ENCODE results near the gene MYCBPAP.
A peak's percentile ranks its signal among the peaks of the same experiment; 100 is the strongest.

Gene MYCBPAP

DNA sequence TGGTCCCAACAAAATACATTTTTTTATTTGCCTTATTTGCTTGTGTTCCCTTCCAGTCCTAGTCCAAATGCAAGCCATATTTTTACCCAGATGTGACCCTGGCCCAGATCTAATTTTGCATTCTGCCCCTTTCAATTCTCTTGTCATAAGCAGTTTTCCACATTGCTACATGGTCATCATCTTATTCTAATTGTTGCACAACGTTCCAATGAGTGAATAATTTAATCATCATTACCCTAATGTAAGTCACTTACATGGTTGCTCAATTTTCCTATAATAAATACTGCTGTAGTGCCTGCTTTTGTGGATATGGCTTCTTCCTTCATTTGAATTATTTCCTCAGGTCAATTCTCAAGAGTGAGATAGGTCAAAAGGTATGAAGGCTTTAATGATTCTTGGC lies 16.7 kb upstream of the MYCBPAP start:
- no peak for DNase-seq

DNA sequence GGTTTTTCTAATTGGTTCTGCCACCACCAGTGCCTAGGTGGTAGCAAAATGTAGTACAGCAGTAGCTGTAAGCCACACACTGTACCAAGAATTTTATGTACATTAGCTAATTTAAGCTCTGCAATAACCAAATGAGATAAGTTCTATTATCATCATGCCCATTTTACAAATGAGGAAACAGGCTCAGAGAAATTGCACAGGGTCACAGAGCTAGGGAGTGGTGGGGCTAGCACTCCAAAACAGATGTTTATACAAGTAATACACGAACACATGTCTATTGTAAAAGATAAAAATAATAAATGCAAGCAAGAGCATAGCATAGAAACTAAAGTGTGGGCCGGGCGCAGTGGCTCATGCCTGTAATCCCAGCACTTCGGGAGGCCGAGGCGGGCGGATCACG lies 16.0 kb upstream of the MYCBPAP start:
- no peak for DNase-seq

DNA sequence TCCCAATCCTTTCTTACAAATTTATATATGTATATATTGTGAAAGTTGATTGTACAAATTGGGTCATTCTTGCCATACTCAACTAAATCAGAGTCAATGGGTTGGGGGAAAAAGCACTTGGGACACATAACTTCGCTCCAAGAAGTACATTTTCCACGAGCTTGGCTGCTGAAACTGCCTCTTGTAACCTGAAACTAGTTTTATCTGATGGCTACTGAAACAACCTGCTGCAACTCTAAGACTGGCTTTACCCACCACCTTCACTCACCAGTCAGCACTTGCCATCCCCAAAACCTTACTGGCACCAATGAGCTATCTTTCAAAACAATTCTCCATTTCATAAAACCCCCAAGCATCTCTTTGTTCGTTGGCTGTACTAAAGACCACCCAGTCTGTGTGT lies 14.5 kb upstream of the MYCBPAP start:
- no peak for DNase-seq

DNA sequence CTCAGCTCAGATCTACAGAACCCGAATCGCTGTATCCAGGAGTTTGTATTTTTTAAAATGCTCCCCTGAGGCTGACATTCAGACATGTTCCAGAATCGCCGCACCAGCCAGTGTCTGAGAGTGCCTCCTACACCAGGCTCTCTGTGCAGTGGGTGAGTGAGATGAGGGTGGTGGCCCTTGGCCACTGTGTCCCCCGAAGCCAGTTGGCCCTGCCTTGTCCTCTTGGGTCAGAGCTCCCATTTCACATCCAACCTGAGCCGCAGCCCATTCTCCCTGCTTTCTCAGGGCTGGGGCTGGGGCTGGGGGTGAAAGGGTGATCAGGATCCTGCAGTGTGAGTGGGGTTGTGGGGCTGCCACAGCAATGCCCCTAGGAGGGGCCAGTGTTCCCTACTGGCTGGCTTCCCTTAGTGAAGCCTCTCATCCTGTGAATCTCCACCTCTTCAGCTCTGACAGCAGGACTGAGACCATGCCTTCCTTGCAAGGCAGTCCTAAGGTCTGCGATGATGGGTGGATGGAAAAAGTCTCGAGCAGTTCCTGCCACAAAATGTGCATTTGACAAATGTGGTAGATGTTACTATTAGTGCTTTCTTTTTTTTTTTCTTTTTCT lies 12.9 kb upstream of the MYCBPAP start:
- no peak for DNase-seq

DNA sequence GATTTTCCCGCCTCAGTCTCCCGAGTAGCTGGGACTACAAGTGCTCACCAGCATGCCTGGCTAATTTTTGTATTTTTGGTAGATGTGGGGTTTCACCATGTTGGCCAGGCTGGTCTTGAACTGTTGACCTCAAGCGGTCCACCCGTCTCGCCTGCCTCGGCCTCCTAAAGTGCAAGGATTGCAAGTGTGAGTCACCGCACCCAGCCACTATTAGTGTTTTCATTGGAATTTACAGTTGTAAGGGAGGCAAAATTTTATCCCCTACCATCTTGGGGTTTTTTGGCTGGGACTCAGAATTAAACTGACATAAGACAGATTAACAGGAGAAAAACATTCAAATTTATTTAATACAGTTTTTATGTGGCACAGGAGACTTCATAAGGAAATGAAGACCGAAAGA lies 12.3 kb upstream of the MYCBPAP start:
- DNase-seq: no peak

DNA sequence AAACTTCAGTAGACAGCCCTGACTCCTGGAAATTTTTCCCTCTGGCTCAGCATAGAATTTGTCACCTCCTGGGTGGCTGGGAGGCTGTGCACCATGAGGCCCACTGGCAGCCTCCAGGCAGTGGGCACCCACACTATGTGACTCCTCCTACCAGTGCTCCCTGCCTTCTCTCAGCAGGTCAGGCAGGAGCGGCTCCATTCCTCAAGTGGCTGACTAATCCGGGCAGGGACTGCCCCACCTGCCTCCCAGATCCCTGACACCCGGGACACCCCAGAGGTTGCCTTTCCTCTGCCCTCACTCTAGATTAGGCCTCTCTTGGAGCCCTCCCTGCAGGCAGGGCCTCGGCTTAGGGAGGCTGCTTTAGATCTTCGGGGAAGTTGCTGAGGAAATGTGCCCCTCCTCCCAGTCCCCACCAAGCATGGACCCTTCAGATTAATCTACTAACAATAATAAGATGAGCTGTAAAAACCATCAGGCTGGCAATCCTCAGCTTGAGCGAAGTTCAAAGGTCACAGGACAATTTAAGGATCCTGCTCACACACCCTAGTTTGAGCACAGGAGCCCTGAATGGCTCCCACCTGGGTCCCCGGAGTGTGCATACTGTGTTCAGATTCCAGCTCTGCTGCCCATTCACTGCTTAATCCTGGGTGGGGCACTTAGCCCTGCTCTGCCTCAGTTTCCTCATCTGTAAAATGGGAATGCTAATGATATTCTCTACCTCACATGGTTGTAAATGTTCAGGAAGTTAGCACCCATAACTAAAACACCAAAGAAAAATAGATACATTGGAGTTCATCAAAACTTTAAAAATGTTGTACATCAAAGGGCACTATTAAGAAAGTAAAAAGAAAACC lies 10.0 kb upstream of the MYCBPAP start:
- DNase-seq: no peak

DNA sequence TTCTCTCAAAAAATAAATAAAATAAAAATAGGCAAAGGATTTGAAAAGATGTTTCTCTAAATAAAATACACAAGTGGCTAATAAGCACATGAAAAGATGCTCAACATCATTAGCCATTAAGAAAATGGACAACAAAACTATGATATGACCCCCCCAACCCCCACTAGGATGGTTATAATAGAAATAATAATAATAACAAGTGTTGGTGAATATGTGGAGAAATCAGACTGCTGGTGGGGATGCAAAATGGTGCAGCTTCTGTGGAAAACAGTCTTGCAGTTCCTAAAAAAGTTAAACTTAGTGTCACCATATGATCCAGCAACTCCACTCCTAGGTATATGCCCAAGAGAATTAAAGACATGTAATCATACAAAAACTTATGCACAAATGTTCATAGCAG lies 9.0 kb upstream of the MYCBPAP start:
- DNase-seq: no peak

DNA sequence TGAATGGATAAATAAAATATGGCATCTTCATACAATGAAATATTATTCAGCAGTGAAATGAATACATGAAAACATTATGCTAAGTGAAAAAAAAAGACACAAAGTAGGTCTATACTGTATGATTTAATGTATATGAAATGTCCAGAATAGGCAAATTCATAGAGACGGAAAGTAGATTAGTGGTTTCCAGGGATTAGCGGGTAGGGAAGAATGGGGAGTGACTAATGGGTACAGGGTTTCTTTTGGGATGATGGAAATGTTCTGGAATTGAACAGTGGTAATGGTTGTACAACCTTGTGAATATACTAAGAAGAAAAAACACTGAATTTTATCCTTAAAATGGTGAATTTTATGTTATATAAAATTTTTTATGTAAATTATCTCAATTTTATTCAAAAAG lies 8.5 kb upstream of the MYCBPAP start:
- no peak for DNase-seq

DNA sequence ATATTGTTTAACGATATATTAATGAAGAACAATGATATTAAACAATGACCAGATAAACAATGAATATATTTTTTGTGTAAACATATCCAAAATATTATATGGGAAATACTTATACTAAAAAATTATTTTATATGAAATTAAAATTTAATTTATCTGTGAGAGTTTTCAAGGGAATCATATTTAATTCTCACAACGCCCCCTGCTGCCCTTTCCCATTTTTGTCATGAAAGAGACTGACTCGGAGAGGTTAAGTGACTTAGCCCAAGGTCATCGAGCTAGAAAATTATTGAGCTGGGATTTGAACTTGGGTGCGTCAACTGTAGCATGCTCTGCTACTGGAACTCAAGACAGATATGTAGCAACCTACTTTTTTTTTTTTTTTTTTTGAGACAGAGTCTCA lies 7.2 kb upstream of the MYCBPAP start:
- DNase-seq: no peak

DNA sequence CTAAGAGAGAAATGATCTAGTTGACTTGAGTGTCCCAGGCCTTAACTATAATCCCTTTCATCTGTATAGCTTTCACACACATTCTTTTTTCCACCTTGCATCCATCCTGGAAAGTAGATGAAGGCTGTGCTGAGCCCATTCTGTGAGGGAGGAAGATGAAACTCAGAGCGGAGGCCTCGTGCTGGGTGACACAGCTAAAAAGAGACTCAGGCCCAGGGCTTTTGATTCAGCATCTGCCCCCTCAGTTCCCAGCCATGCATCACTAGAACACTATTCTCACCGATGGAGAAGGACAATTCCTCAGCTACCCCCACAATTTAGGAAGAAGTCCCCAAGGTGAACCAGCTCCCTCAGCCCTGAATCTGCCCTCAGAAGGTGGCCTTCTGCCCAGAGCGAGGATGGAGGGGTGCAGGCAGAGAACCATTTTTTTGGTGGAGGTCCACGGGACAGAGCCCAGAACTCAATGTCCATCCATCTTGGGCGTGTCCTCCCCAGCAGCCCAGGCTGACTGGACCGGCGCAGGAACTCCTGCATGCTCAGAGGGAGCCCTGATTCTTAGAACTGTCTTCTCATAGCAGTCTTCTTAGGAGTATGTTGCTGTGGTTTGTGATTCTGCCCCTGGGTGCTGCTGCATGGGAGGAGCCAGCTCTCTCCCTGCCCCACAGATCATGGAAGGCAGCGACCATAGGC lies 5.8 kb upstream of the MYCBPAP start:
- no peak for DNase-seq

DNA sequence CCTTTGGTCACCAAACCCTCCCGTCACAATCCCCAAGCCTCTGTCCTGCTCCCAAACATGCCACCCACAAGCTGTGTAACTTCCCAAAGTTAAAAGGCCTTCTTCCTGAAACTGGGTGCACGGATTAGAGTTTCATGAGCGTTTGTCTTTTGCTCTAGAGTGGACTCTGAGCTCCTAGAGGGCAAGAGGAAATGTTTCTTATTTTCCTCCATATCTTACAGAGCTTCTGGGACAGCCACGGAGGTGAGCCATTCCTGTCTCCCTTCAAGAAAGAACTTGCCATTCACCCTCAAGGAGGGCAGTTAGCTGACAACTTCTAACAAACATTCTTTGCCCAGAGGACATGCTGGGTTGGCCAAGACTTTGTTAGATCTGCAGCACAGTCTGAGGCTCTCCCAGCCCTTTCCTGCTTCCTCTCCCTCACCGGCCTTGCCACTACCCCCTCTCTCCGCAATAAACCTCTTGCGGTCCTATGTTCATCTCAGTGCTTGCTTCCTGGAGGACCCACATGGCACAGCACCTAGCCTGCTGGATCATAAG lies 2.6 kb upstream of the MYCBPAP start:
- no peak for DNase-seq

DNA sequence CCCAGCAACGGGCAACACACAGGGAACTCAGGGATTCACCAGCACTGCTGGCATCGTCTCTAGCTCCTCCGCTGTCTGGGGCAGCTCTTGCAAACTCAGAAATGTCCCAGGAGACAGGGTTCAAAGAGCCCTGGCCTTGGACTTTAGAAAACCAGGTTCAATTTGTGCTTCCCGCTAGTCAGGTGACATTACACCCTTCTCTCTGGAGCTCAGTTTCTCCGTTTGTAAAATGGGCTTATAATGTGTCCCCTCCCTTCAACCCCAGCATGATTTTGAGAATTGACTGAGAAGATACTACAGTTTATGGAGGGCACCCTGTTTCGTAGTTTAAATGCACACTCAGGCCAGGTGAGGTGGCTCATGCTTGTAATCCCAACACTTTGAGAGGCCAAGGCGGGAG lies 1.9 kb upstream of the MYCBPAP start:
- no peak for DNase-seq

DNA sequence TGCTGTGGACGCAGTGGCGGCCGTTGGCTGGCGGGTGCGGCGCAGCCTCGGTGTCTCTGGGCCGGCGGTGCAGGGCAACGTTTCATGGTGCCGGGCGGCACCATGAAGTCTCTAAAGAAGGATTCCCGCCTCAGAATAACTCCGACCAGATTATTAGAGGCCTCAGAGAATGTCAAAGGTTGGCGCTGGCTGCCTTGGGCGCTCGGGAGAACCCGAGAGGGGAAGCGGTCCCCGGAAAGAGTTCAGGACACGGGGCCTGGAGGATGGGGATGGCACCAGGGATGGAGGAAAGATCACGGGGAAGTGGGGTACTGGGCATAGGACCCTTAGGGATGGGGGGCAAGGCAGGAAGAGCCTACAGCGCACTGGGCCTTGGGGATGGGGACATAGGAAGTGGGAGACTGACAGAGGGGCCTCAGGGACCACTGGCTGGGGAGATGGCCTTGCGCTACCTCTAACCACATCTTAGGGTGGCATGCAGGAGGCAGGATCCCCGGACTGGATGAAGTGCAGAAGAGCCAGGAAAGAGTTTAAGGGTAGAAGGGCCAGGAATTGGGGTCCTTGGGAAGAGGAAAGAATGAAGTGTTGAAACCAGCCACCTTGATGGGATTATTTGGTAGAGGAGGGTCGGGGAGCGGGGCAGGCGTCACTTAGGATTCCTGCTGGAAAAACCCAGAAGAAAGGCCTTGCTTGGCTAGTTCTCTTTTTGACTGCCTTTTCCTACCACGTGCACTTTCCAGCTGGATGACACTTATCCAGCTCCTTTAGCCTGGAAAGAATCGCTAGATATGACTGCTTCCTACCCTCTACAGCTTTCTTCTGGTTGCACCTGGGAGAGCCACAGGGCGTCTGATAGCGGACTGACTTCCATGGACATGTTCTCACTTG lies 578 bp downstream of the MYCBPAP start:
- DNase-seq: peak in 3 of 14 donors; percentile 9 to 47 (median 9)

DNA sequence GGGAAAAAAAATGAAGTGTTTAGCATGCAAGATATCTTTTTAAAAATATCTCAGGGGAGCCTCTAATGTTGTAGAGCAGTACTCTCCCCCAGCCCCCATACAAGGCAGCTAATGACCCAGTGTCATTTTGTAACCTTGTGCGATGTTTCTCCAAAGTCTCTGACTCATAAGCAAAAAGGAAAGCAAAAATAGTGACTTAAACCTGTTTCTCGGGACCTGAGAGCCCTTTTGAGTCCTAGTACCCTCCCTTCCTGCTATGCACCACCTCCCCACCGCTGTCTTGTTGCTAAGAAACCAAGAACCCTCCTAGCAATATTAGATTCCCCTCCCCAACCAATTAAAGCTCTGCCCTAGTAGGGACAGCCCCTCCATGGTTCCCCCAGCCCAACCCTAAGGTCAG lies 2.8 kb downstream of the MYCBPAP start:
- DNase-seq: no peak

DNA sequence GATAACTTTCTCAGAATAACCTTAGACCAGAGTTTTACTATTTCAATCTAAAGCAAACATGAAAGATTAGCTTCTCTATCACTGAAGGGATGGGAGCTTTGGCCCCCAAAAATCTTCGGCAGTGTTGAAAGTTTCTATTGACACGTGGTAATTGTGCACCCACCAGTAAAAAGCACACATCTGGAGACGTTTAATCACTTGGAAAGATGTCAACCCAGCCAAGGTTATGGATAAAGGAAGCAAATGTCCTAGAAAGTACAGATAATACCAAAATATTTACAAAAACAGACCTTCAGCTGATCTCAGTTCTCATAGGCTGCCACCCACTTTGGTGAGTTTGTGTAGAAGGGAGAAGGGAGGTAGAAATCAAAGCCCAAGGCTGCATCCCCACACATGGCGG lies 5.3 kb downstream of the MYCBPAP start:
- no peak for DNase-seq

DNA sequence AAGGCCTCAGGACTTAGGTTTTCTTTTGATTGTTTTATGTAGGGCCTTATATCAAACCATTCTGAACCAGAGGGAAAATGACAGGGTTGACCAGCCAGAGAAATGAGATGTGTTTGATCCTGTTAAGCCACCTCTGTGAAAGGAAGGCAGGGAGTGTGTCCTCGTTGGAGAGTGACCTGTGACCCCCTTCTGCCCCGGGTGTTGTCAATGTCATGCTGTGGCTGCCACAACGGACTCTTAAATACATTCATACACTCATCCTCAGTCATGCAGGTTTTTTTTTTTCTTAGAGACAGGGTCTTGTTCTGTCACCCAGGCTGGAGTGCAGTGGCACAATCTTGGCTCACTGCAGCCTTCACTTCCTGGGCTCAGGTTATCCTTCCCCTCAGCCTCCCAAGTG lies 6.1 kb downstream of the MYCBPAP start:
- no peak for DNase-seq

DNA sequence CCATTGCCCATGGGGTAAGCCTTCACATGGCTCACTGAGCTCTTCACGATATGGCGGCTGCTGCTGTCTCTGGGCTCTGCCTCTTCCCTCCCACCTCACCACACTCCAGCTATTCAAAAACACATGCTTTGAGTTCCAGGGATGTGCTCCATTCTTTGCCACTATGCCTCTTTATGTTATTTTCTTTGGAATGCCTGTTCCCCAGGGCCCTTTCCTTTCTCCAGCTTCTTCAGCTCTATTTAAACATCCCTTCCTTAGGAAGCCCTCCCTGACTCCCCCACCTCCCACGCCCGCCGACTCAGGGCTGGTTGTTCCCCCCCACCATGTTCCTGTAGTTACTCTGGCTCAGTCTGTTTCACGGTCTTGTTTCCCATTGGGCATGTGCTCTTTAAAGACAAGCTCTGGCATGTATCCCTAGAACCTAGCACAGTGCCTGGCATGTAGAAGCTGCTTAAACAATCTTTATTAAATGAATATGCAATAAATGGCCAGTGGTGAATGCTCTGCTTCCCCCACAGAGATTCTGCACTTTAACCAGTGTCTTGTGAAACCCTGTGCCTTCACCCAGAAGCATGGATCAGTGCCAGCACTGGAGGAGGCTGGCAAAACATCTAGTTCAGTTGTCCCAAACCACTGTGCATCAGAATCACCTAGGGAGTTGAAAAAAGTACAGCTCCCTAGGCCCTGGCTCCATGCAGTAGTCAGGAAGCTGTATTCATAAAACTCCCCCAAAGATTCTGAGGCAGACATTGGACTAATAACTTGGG lies 6.9 kb downstream of the MYCBPAP start:
- peak in 1 of 14 donors; percentile 10 for DNase-seq

DNA sequence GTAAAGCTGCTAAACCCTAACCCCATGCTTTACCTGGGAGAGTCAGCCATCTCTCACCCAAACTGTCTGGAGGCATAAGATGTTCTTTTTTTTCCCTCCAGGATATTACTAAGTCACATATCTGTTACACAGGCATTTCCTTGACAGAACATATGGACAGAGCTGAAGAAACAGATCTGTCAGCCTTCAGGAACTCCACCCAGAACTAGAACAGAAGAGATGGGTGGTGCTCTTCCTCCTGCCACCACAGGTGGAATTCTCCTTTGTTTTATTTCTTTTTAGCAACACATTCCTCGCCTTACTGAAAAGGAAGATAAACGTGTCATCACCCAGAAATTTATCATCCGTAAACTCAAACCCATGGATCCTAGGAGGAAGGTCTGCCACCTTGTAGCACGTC lies 8.8 kb downstream of the MYCBPAP start:
- DNase-seq: no peak

DNA sequence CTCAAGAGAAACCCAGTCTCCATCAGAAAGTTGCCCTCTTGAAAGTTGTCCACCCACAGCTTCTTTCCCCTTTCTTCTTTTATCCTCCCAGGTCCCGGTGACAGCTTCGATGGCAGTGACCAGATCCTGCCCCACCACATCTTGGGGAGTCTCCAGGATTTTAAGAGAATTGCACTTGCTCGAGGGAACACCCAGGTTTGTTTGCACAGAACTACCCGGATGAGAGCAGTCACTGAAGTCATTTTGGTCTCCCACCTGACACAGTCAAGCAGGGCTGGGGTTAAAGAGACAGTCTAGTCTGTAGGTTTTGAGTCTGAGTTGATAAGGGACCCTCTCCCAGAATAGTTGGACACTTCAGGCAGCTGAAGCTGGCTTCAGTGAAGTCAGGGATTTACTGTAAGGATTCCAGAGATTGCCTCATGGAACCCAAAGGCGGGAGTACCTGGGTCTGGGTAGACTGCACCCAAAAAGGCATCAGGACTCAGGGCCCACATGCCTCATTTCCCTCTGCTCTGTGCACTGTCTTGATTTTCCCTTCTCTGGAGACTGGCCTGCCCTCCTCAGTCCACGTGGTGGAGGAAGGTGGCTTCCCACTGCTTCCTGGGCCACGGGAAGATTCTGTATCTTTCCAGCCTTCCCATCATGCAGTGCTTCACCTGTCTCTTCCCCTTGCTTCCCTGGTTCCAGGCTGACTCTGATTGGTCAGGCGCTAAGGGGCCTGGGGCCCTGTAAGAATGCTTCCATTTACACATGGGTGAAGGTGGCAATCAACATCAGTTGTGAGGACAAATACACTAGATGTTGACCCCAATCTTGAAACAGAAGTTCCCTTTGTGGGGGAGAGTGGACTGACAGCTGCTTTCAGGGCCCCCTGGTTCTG lies 9.5 kb downstream of the MYCBPAP start:
- peak in 1 of 14 donors; percentile 60 for DNase-seq

DNA sequence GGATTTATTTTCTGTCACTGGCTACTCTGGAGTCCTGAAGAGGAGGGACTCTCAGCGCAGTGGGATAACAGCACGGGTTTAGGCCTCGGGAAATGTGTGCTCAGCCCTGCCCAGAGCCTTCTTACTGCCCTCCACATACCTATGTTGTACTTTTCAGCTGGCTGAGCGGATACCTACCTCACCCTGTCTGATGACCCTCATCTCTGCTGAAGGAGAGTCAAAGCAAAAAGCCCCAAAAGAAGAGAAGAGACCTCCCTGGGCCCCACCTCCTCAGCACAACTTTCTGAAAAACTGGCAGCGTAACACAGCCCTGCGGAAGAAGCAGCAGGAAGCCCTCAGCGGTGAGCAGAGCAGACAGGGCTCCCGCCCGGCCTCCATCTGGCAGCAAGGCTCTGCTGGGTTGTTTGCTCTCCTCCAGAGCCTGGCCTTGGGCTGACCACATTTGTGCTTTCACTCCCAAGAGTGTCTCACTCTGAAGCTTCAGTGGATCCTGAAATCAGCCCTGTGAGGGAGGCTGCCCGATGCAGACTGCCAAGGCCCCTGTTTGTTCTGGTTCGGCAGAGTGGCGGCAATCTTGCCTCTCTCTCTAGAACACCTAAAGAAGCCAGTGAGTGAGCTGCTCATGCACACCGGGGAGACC lies 10.3 kb downstream of the MYCBPAP start:
- peak in 1 of 14 donors; percentile 82 for DNase-seq

Measured in C1 segment of cervical spinal cord (tissue), 14 donors.